Glutamatergic neuron (in vitro differentiated cells): ENCODE results near the gene P3H3. TPM values are rescaled to one million over a fixed set of nuclear protein-coding genes. Genes with fewer than 3 reads are reported as not detected.
"Not testable (repeated sequence)": the region's sequence is repeated elsewhere in the genome, so short reads cannot be mapped to it uniquely, and the experiment has no call there.

Experiments used
- DNase-seq: peaks from one replicate; pipeline ENCODE4 v3.0.0; 2022
- H3K27ac Mint-ChIP-seq: one replicate; pipeline ENCODE4 v1.8.0; 2020; ENCODE audit warnings: mild to moderate bottlenecking, mixed read lengths, inconsistent platforms; ENCODE audit not compliant: unreplicated experiment
- H3K27me3 Mint-ChIP-seq: one replicate; pipeline ENCODE4 v1.8.0; 2020; ENCODE audit warnings: mild to moderate bottlenecking, moderate library complexity, mixed read lengths, inconsistent platforms; ENCODE audit not compliant: unreplicated experiment
- H3K36me3 Mint-ChIP-seq: one replicate; pipeline ENCODE4 v1.8.0; 2020; ENCODE audit warnings: mild to moderate bottlenecking, mixed read lengths, inconsistent platforms; ENCODE audit not compliant: unreplicated experiment
- H3K4me1 Mint-ChIP-seq: one replicate; pipeline ENCODE4 v1.8.0; 2020; ENCODE audit warnings: mild to moderate bottlenecking, low read depth, mixed read lengths, inconsistent platforms; ENCODE audit not compliant: unreplicated experiment
- H3K4me3 Mint-ChIP-seq: one replicate; pipeline ENCODE4 v1.8.0; 2020; ENCODE audit warnings: mild to moderate bottlenecking, mixed read lengths, inconsistent platforms; ENCODE audit not compliant: unreplicated experiment
- H3K9me3 Mint-ChIP-seq: one replicate; pipeline ENCODE4 v1.8.0; 2020; ENCODE audit warnings: mild to moderate bottlenecking, moderate library complexity, mixed read lengths, inconsistent platforms; ENCODE audit not compliant: unreplicated experiment
- CTCF ChIP-seq: fragments of 200-600 bp; sonication (generic); IDR thresholded peaks from one replicate; pipeline ENCODE4 v1.5.0; 2021; ENCODE audit not compliant: partially characterized antibody, unreplicated experiment
- total RNA-seq: library from RNA; stranded (reverse); fragmentation: NEBNext Ultra II Directional; extraction: Animal tissue kit (Norgen Biotek cat#: 25700); gene quantifications from one replicate; pipeline ENCODE4 v1.2.1, GENCODE V29; 2021; ENCODE audit not compliant: unreplicated experiment

P3H3 gene
- total RNA-seq, 1 donor from 2014 or later = 58.4 TPM

GRCh38 chr12:6869049-6870021 is 41.1 kb downstream of the P3H3 start:
- peaks cover 17% of the 10 kb centered on the region for H3K27me3 Mint-ChIP-seq
- peak overlapping the region; percentile 91 for H3K4me3 Mint-ChIP-seq
- TF ChIP-seq CTCF = peak; percentile 91
- peaks cover 31% of the 10 kb centered on the region for H3K9me3 Mint-ChIP-seq
- DNase-seq = peak; percentile 93
- H3K27ac Mint-ChIP-seq = peak overlapping the region; percentile 85
- H3K36me3 Mint-ChIP-seq = no peaks in the 10 kb centered on the region
- H3K4me1 Mint-ChIP-seq = peaks cover 24% of the 10 kb centered on the region

GRCh38 chr12:6870304-6870703 is 42.1 kb downstream of the P3H3 start:
- H3K27ac Mint-ChIP-seq = peak overlapping the region; percentile 74
- H3K36me3 Mint-ChIP-seq = not testable (repeated sequence)

GRCh38 chr12:6871052-6871957 is 43.1 kb downstream of the P3H3 start:
- peak overlapping the region; percentile 78 for H3K27ac Mint-ChIP-seq

More at GRCh38 chr12:6870304-6870703, 42.1 kb downstream of the P3H3 start:
- Mint-ChIP-seq H3K27me3 (peaks cover 17% of the 10 kb centered on the region), H3K4me3 (peak overlapping the region; percentile 91), H3K4me1 (peaks cover 24% of the 10 kb centered on the region), H3K9me3 (peaks cover 28% of the 10 kb centered on the region)
- not testable (repeated sequence) for DNase-seq

GRCh38 chr12:6872073-6873048 is 44.2 kb downstream of the P3H3 start:
- H3K27ac Mint-ChIP-seq = peak overlapping the region; percentile 78
- TF ChIP-seq CTCF = peak; percentile 87
- H3K36me3 Mint-ChIP-seq = no peaks in the 10 kb centered on the region
- peak; percentile 92 for DNase-seq
- H3K27me3 Mint-ChIP-seq = peaks cover 17% of the 10 kb centered on the region
- peak overlapping the region; percentile 89 for H3K4me3 Mint-ChIP-seq
- H3K9me3 Mint-ChIP-seq = peaks cover 23% of the 10 kb centered on the region
- H3K4me1 Mint-ChIP-seq = peaks cover 20% of the 10 kb centered on the region

More at GRCh38 chr12:6871052-6871957, 43.1 kb downstream of the P3H3 start:
- Mint-ChIP-seq H3K36me3 (no peaks in the 10 kb centered on the region), H3K27me3 (peaks cover 21% of the 10 kb centered on the region), H3K9me3 (peaks cover 26% of the 10 kb centered on the region), H3K4me1 (peaks cover 23% of the 10 kb centered on the region), H3K4me3 (peak overlapping the region; percentile 89)
- TF ChIP-seq CTCF = no peak
- no peak for DNase-seq
